ENCODE data around the gene KDM4B.

The KDM4B gene

GRCh38 chr19:5112681-5113575, 144.0 kb downstream of the KDM4B start:
- TF ChIP-seq ZFX (IDR thresholded peaks at IDR 0.05) (no peak), CTCF (conservative IDR thresholded peaks at IDR 0.05) (no peak)
- no peak overlapping the region for H3K27ac ChIP-seq

GRCh38 chr19:5113633-5114586, 145.0 kb downstream of the KDM4B start:
- TF ChIP-seq ZFX (IDR thresholded peaks at IDR 0.05) (no peak), CTCF (conservative IDR thresholded peaks at IDR 0.05) (no peak)
- H3K27ac ChIP-seq: no peak overlapping the region

- no peak overlapping the region for H3K27ac ChIP-seq
- no peak for TF ChIP-seq CTCF (conservative IDR thresholded peaks at IDR 0.05)
- no peak for TF ChIP-seq ZFX (IDR thresholded peaks at IDR 0.05)
Measured at GRCh38 chr19:5114727-5115126, 145.8 kb downstream of the KDM4B start.

GRCh38 chr19:5115351-5115750, 146.4 kb downstream of the KDM4B start:
- TF ChIP-seq ZFX (IDR thresholded peaks at IDR 0.05) (no peak), CTCF (conservative IDR thresholded peaks at IDR 0.05) (no peak)
- no peak overlapping the region for H3K27ac ChIP-seq

GRCh38 chr19:5115771-5116202, 146.9 kb downstream of the KDM4B start:
- TF ChIP-seq ZFX (IDR thresholded peaks at IDR 0.05): no peak
- TF ChIP-seq CTCF (conservative IDR thresholded peaks at IDR 0.05): no peak
- no peak overlapping the region for H3K27ac ChIP-seq

- TF ChIP-seq CTCF (conservative IDR thresholded peaks at IDR 0.05) (no peak), ZFX (IDR thresholded peaks at IDR 0.05) (no peak)
- no peak overlapping the region for H3K27ac ChIP-seq
Measured at GRCh38 chr19:5116292-5116691, 147.4 kb downstream of the KDM4B start.

GRCh38 chr19:5117421-5117820, 148.5 kb downstream of the KDM4B start:
- no peak for TF ChIP-seq CTCF (conservative IDR thresholded peaks at IDR 0.05)
- no peak for TF ChIP-seq ZFX (IDR thresholded peaks at IDR 0.05)
- no peak overlapping the region for H3K27ac ChIP-seq

All from C4-2B (cell line).